Tibial nerve (tissue), 4 donors: ENCODE measurements around the gene NKD1. TPM values are rescaled to one million over a fixed set of nuclear protein-coding genes. Genes with fewer than 3 reads are reported as not detected.

Source experiments
- DNase-seq, 2 donors: peaks; one replicate each; pipeline ENCODE4 v3.0.0-alpha.2; 2019; ENCODE audit warnings: low spot score in 2 of 2
- H3K27ac ChIP-seq, 4 donors: fragments of 200-600 bp; sonication (generic) in 3 of 4; one replicate each; pipeline ENCODE4 v1.5.1; 2017 to 2019; ENCODE audit warnings: mild to moderate bottlenecking in 1 of 4
- H3K27me3 ChIP-seq, 2 donors: fragments of 200-600 bp; sonication (generic) in 1 of 2; one replicate each; pipeline versions ENCODE4 v1.5.1 to v1.6.0; 2017 to 2019
- H3K36me3 ChIP-seq, 3 donors: fragments of 200-600 bp; sonication (generic); one replicate each; pipeline ENCODE4 v1.5.1; 2018 to 2019
- H3K4me1 ChIP-seq, 4 donors: fragments of 200-600 bp; sonication (generic) in 3 of 4; one replicate each; pipeline ENCODE4 v1.5.1; 2017 to 2019
- H3K4me3 ChIP-seq, 4 donors: fragments of 200-600 bp; sonication (generic) in 3 of 4; one replicate each; pipeline ENCODE4 v1.5.1; 2017 to 2019; ENCODE audit warnings: mild to moderate bottlenecking in 1 of 4, moderate library complexity in 1 of 4
- H3K9me3 ChIP-seq, 4 donors: fragments of 200-600 bp; sonication (generic) in 3 of 4; one replicate each; pipeline ENCODE4 v1.5.1; 2017 to 2019
- EP300 ChIP-seq, 2 donors: sonication (generic); formaldehyde crosslinking; IDR thresholded peaks; one replicate each; pipeline ENCODE4 v1.6.1; 2017; ENCODE audit warnings: antibody characterized with exemption in 2 of 2, mild to moderate bottlenecking in 1 of 2
- POLR2A ChIP-seq, 2 donors: fragments of 450-650 bp; IDR thresholded peaks; one replicate each; pipeline ENCODE4 v1.6.1; 2017; ENCODE audit warnings: antibody characterized with exemption in 2 of 2, mild to moderate bottlenecking in 2 of 2, moderate library complexity in 2 of 2
- WGBS, 2 donors: methylation state at CpG; one replicate each; pipeline ENCODE4 v1.1.5; 2018; 5-methylcytosine and 5-hydroxymethylcytosine counted together
- total RNA-seq, 4 donors: library from RNA; depleted of rRNA; stranded (reverse); fragments of >200 nt; gene quantifications; one replicate each; pipeline ENCODE4 v1.1.0, GENCODE V29; 2016
- TF ChIP-seq, protein P1 (sequence below), 5 experiments: fragments of 200-600 bp in 3 of 5; fragments of 450-650 bp in 2 of 5; sonication (generic) in 3 of 5; IDR thresholded peaks; one replicate each; pipeline ENCODE4 v1.5.1; 2016 to 2019; ENCODE audit warnings: antibody characterized with exemption in 5 of 5, mild to moderate bottlenecking in 3 of 5, moderate library complexity in 2 of 5

Gene NKD1
- total RNA-seq, 4 donors from 2014 or later: 20.1 to 92.4 (median 43.1) TPM

DNA sequence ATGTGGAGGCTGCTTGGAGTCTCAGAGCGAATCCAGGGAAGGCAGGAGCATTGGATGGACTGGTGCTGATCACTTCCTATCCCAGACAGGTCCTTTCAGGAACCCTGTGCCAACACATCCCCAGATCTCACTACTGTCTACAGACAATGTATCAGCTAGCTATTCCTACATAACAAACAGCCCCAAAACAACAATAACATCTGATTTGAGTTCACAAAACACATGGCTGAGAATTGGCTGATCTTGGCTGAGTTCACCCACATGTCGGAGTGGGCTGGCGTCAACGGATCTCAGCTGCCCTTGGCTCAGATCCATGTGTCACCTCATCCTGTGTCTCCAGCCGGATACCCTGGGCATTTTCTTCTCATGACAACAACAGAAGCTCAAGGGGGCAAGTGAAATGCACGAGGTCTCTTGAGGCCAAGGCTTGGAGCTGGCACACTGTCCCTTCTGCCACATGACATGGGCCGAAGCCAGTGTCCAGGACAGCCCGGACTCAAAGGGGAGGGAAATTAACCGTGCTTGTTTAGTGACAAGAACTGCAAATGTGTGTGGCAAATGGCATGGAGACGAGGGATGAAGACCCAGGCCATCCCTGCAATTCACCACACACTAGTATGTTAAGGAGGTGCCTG is 114.2 kb downstream of the NKD1 start:
- TF ChIP-seq EP300 (IDR thresholded peaks at IDR 0.05): no peak
- no peak for TF ChIP-seq POLR2A (IDR thresholded peaks at IDR 0.05)
- TF ChIP-seq, protein P1, sequence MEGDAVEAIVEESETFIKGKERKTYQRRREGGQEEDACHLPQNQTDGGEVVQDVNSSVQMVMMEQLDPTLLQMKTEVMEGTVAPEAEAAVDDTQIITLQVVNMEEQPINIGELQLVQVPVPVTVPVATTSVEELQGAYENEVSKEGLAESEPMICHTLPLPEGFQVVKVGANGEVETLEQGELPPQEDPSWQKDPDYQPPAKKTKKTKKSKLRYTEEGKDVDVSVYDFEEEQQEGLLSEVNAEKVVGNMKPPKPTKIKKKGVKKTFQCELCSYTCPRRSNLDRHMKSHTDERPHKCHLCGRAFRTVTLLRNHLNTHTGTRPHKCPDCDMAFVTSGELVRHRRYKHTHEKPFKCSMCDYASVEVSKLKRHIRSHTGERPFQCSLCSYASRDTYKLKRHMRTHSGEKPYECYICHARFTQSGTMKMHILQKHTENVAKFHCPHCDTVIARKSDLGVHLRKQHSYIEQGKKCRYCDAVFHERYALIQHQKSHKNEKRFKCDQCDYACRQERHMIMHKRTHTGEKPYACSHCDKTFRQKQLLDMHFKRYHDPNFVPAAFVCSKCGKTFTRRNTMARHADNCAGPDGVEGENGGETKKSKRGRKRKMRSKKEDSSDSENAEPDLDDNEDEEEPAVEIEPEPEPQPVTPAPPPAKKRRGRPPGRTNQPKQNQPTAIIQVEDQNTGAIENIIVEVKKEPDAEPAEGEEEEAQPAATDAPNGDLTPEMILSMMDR (IDR thresholded peaks at IDR 0.05): no peak
- no peak for DNase-seq
- H3K27me3 ChIP-seq: no peaks in the 10 kb centered on the region
- 82 to 93% methylated on average over 10 of the region's 10 CpGs for WGBS, 2 donors
- no peak overlapping the region for H3K27ac ChIP-seq
- H3K9me3 ChIP-seq: no peaks in the 10 kb centered on the region
- no peaks in the 10 kb centered on the region for H3K36me3 ChIP-seq
- H3K4me1 ChIP-seq: peaks cover 0 to 9% (median 0%) of the 10 kb centered on the region in 4 donors
- no peak overlapping the region for H3K4me3 ChIP-seq

DNA sequence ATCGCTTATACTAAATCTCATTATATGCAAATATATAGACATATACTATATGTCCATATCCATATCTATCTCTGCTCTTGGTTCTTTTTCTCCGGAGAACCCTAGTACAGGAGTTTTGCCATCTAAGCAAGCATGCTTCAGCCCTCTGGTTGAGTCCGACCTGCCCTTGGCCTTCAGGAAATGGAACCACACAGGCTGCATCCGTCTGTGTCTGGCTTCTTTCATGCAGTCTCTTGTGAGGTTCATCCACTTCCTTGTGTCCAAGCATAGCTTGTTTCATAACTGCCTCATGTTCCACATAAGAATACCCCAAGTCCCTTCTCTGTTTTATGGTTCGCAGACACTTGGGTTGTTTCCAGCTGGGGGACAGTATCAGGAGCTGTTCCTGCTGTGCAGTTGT is 116.1 kb downstream of the NKD1 start:
- no peak for DNase-seq
- no peaks in the 10 kb centered on the region for H3K36me3 ChIP-seq
- H3K27me3 ChIP-seq: no peaks in the 10 kb centered on the region
- H3K4me1 ChIP-seq: peaks cover 0 to 9% (median 0%) of the 10 kb centered on the region in 4 donors
- H3K27ac ChIP-seq: no peak overlapping the region
- WGBS, 2 donors: 85 to 88% methylated on average over 5 of the region's 5 CpGs
- TF ChIP-seq EP300 (IDR thresholded peaks at IDR 0.05): no peak
- TF ChIP-seq, protein P1 (IDR thresholded peaks at IDR 0.05): no peak
- no peak for TF ChIP-seq POLR2A (IDR thresholded peaks at IDR 0.05)
- H3K4me3 ChIP-seq: no peak overlapping the region
- no peaks in the 10 kb centered on the region for H3K9me3 ChIP-seq

DNA sequence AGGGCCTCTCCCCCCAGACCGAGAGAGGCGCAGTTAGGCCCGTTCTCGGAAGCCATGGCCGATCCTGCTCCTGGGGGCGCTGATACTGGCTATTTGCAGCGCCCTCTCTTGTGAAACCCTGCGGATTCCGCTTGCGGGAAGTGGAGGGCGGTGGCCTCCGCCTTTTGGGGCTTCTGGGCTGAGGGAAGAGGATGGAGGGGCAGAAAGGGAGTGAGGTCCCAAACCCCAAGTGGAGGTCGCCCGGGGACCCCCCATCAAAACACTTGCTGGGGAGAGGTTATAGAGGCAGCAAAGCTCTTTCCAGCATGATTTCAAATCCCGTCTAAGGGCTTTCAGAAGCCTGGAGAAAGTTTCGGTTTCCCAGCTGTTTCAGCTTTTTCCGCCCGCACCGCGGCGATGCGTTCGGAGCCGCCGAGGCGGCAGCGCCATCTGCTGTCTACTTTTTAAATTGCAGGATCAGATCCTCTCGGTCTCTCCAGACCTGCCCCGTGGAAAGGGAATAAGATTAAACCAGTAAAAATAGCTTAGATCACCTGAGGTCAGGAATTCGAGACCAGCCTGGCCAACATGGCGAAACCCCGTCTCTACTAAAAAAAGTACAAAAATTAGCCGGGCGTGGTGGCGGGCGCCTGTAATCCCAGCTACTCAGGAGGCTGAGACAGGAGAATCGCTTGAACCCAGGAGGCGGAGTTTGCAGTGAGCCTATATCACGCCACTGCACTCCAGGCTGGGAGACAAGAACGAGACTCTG is 117.1 kb downstream of the NKD1 start:
- TF ChIP-seq EP300 (IDR thresholded peaks at IDR 0.05) (peak in 1 of 2 donors; percentile 36), POLR2A (IDR thresholded peaks at IDR 0.05) (no peak)
- TF ChIP-seq, protein P1 (IDR thresholded peaks at IDR 0.05): peak; percentile 82 to 94 (median 87)
- 18% methylated on average over 36 to 40 of the region's 40 CpGs for WGBS, 2 donors
- Histone ChIP-seq H3K27ac (peak overlapping the region in 3 of 4 donors; percentile 63 to 85 (median 65)), H3K36me3 (no peaks in the 10 kb centered on the region), H3K4me3 (peak overlapping the region; percentile 28 to 61 (median 38)), H3K9me3 (no peaks in the 10 kb centered on the region), H3K27me3 (no peaks in the 10 kb centered on the region), H3K4me1 (peaks cover 0 to 9% (median 0%) of the 10 kb centered on the region in 4 donors)
- peak; percentile 58 to 84 for DNase-seq

DNA sequence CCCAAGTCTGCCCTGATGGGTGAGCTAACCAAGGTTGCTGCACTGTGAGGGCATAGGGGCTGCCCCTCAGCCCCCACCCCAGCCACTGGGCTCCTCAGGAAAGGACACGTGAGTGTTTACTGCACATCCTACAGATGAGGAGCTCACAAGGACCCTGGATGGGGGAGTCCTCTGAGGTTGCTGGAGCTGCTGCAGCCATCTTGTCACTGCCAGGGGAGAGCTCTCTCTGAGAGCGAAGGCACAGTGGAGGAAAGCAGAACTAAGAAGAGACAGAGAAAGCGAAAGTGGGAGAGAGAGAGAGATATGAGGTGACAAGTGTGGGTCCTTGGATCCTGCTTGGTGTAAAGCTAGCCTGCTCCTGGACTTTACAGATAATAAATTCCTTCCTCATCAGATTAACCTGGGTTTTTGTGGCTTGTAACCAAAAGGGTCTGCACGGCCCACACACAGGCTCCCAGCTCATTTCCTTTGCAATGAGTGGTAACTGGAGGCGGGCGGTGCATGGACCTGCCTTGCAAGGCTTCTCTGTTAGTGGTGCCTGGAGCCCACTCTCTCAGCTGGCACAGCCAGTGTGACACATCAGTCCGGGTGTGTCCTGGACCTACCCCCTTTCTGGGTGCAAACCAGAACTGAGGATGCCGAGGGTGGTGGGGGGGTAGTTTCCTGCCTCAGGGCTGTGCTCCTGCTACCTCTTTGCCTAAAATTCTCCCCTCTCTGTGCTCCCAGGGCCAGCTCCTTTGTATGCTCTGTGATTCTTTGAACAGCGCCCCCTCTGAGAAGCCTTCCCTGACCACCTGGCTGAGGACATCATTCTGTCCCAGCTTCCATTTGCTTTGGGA is 118.7 kb downstream of the NKD1 start:
- 75 to 79% methylated on average over 9 of the region's 9 CpGs for WGBS, 2 donors
- Histone ChIP-seq H3K4me3 (no peak overlapping the region), H3K36me3 (peaks cover 0 to 4% (median 0%) of the 10 kb centered on the region in 3 donors), H3K27me3 (no peaks in the 10 kb centered on the region), H3K4me1 (peaks cover 0 to 9% (median 0%) of the 10 kb centered on the region in 4 donors), H3K27ac (no peak overlapping the region), H3K9me3 (peaks cover 0 to 7% (median 2%) of the 10 kb centered on the region in 4 donors)
- no peak for DNase-seq
- TF ChIP-seq, protein P1 (IDR thresholded peaks at IDR 0.05): no peak
- TF ChIP-seq EP300 (IDR thresholded peaks at IDR 0.05) (no peak), POLR2A (IDR thresholded peaks at IDR 0.05) (no peak)
